ENCODE data around the gene MTFR1L. TPM values are rescaled to one million over a fixed set of nuclear protein-coding genes. Genes with fewer than 3 reads are reported as not detected.

The MTFR1L gene
- total RNA-seq, 2 donors from 2014 or later = 39.7 to 56.4 TPM

GRCh38 chr1:25790472-25790871, 29.3 kb upstream of the MTFR1L start:
- DNase-seq (no peak), ATAC-seq (no peak)
- Histone ChIP-seq H3K27me3 (no peaks in the 10 kb centered on the region), H3K9me3 (no peaks in the 10 kb centered on the region), H3K4me3 (no peak overlapping the region), H3K27ac (no peak overlapping the region), H3K4me1 (peaks cover 11% of the 10 kb centered on the region), H3K36me3 (replicated peaks in 1 of 2; ENCODE audit: insufficient read depth in 1 of 2, low read depth in 2 of 2) (no peaks in the 10 kb centered on the region)
- TF ChIP-seq, protein P1, sequence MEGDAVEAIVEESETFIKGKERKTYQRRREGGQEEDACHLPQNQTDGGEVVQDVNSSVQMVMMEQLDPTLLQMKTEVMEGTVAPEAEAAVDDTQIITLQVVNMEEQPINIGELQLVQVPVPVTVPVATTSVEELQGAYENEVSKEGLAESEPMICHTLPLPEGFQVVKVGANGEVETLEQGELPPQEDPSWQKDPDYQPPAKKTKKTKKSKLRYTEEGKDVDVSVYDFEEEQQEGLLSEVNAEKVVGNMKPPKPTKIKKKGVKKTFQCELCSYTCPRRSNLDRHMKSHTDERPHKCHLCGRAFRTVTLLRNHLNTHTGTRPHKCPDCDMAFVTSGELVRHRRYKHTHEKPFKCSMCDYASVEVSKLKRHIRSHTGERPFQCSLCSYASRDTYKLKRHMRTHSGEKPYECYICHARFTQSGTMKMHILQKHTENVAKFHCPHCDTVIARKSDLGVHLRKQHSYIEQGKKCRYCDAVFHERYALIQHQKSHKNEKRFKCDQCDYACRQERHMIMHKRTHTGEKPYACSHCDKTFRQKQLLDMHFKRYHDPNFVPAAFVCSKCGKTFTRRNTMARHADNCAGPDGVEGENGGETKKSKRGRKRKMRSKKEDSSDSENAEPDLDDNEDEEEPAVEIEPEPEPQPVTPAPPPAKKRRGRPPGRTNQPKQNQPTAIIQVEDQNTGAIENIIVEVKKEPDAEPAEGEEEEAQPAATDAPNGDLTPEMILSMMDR (IDR thresholded peaks at IDR 0.05) = no peak
- no peak for TF ChIP-seq POLR2A (IDR thresholded peaks at IDR 0.05)
- WGBS, 2 donors = 82 to 92% methylated on average over 6 of the region's 6 CpGs
- intact Hi-C loops (cut with DNase I) = loop anchor here (5.0 kb wide), 1 partner anchor 33 kb away; no protein-coding TSS in a partner anchor

GRCh38 chr1:25792115-25792514, 27.6 kb upstream of the MTFR1L start:
- no peaks in the 10 kb centered on the region for H3K27me3 ChIP-seq
- H3K4me1 ChIP-seq = peaks cover 13% of the 10 kb centered on the region
- DNase-seq (no peak), ATAC-seq (no peak)
- WGBS, 2 donors = 54 to 56% methylated on average over 4 of the region's 4 CpGs
- no peaks in the 10 kb centered on the region for H3K9me3 ChIP-seq
- TF ChIP-seq POLR2A (IDR thresholded peaks at IDR 0.05) = no peak
- TF ChIP-seq, protein P1 (IDR thresholded peaks at IDR 0.05) = no peak
- no peak overlapping the region for H3K4me3 ChIP-seq
- intact Hi-C loops (cut with DNase I) = loop anchor here (5.0 kb wide), 1 partner anchor 35 kb away; no protein-coding TSS in a partner anchor
- no peaks in the 10 kb centered on the region for H3K36me3 ChIP-seq (replicated peaks in 1 of 2; ENCODE audit: insufficient read depth in 1 of 2, low read depth in 2 of 2)
- H3K27ac ChIP-seq = no peak overlapping the region

DNA sequence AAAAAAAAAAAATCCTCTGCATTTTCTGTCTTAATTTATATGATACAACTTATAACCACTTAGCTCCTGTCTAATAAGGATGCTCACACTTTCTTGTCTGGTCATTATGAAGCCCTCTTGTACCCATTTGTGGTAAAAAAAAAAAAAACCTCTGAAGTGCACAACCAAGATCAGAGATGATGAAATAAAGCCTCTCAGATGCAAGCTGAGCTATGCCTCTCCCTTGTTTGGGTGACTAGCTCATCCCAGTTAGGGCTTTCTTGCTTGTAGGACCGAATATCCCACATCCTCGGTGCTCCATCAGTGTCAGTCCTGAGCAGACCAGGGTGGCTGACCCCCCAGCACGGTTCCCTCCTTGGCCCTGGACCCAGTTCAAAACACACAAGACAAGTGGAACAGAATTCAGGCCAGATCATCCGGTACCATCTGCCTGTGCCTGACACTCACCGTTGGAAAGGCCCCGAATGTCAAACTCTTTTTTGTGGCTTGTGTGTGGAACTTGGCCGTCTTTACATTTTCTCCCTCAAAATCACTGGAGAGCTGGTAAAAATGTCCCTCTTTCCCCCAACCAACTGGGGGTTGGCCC, 26.1 kb upstream of the MTFR1L start:
- Histone ChIP-seq H3K9me3 (no peaks in the 10 kb centered on the region), H3K27me3 (no peaks in the 10 kb centered on the region), H3K4me1 (peaks cover 18% of the 10 kb centered on the region), H3K4me3 (no peak overlapping the region), H3K36me3 (replicated peaks in 1 of 2; ENCODE audit: insufficient read depth in 1 of 2, low read depth in 2 of 2) (no peaks in the 10 kb centered on the region), H3K27ac (no peak overlapping the region)
- WGBS, 2 donors = 60 to 77% methylated on average over 7 of the region's 7 CpGs
- ATAC-seq = no peak
- TF ChIP-seq, protein P1 (IDR thresholded peaks at IDR 0.05) = no peak
- TF ChIP-seq POLR2A (IDR thresholded peaks at IDR 0.05) = no peak
- intact Hi-C loops (cut with DNase I) = loop anchor here (5.0 kb wide), 1 partner anchor 36 kb away; no protein-coding TSS in a partner anchor
- DNase-seq = no peak

- intact Hi-C loops (cut with DNase I) = loop anchor here (5.0 kb wide), 1 partner anchor 37 kb away; no protein-coding TSS in a partner anchor
- TF ChIP-seq POLR2A (IDR thresholded peaks at IDR 0.05) = no peak
- TF ChIP-seq, protein P1 (IDR thresholded peaks at IDR 0.05) = no peak
- 72 to 79% methylated on average over 8 of the region's 8 CpGs for whole genome bisulfite sequencing, 2 donors
- no peak overlapping the region for H3K27ac ChIP-seq
- no peaks in the 10 kb centered on the region for H3K9me3 ChIP-seq
- H3K4me3 ChIP-seq = no peak overlapping the region
- no peaks in the 10 kb centered on the region for H3K27me3 ChIP-seq
- H3K4me1 ChIP-seq = peaks cover 25% of the 10 kb centered on the region
- ATAC-seq (no peak), DNase-seq (no peak)
- no peaks in the 10 kb centered on the region for H3K36me3 ChIP-seq (replicated peaks in 1 of 2; ENCODE audit: insufficient read depth in 1 of 2, low read depth in 2 of 2)
Observed at GRCh38 chr1:25794325-25794724, 25.4 kb upstream of the MTFR1L start.

DNA sequence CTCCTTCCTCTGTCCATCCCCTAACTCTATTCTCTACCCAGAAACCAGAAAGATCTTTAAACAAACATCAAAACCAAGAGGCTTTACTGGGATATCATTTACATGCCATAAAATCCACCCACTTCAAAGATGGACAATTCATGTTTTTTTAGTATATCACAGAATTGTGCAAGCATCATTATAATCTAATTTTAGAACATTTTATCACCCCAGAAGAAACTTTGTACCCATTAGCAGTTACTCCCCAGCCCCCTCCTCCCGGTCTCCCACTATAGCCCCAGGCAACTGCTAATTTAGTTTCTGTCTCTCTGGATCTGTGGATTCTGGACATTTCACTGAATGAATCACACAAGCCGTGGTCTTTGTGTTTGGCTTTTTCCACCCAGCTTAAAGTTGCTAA, 24.5 kb upstream of the MTFR1L start:
- Histone ChIP-seq H3K4me3 (no peak overlapping the region), H3K27me3 (no peaks in the 10 kb centered on the region), H3K4me1 (peaks cover 29% of the 10 kb centered on the region), H3K9me3 (no peaks in the 10 kb centered on the region), H3K27ac (no peak overlapping the region), H3K36me3 (replicated peaks in 1 of 2; ENCODE audit: insufficient read depth in 1 of 2, low read depth in 2 of 2) (no peaks in the 10 kb centered on the region)
- TF ChIP-seq, protein P1 (IDR thresholded peaks at IDR 0.05) = no peak
- no peak for TF ChIP-seq POLR2A (IDR thresholded peaks at IDR 0.05)
- WGBS, 2 donors = 69 to 81% methylated on average over 2 of the region's 2 CpGs
- DNase-seq (no peak), ATAC-seq (no peak)
- intact Hi-C loops (cut with DNase I) = no loop called here
